Measurements from ENCODE around the gene FGF14.

DNA sequence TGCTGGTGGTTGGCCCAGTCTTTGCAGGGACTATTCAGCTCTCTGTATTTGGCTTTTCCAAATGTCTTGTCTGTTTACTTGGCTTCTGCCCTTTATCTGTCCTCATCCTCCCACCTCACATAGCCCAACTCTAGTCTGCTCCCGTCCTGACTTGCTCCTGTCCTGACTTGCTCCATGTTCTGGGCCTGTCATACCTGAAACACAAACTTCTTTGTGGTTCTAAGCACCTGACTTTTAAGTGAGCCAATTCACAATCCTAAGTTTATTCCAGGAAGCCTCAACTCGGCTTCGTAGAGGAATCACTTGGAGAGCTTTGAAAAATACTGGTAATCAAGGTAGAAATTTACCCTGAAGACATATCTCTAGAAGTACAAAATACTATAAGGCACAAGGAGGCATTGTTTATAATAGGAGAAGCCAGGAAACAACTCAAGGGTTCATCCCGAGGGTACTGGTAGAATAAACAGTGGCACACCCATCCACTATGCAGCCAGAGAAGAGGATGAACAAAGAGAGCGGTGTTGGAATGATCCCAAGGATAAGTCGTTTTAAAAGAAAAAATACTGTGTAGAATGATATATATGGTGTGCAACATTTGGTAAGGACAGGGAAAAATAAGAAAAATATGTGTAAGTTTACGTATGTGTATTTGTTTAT is 284.5 kb downstream of the FGF14 start:
- TF ChIP-seq, protein P1, sequence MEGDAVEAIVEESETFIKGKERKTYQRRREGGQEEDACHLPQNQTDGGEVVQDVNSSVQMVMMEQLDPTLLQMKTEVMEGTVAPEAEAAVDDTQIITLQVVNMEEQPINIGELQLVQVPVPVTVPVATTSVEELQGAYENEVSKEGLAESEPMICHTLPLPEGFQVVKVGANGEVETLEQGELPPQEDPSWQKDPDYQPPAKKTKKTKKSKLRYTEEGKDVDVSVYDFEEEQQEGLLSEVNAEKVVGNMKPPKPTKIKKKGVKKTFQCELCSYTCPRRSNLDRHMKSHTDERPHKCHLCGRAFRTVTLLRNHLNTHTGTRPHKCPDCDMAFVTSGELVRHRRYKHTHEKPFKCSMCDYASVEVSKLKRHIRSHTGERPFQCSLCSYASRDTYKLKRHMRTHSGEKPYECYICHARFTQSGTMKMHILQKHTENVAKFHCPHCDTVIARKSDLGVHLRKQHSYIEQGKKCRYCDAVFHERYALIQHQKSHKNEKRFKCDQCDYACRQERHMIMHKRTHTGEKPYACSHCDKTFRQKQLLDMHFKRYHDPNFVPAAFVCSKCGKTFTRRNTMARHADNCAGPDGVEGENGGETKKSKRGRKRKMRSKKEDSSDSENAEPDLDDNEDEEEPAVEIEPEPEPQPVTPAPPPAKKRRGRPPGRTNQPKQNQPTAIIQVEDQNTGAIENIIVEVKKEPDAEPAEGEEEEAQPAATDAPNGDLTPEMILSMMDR (optimal IDR thresholded peaks at IDR 0.05 in 1 of 3, IDR thresholded peaks at IDR 0.05 in 1 of 3, conservative IDR thresholded peaks at IDR 0.05 in 1 of 3; ENCODE audit: extremely low read depth in 1 of 3, insufficient read depth in 2 of 3, low read length in 3 of 3): no peak
- TF ChIP-seq EZH2 (IDR thresholded peaks at IDR 0.05; ENCODE audit: low read length): no peak

All from keratinocyte (primary cell).